ENCODE measurements around the gene BLNK. TPM values are rescaled to one million over a fixed set of nuclear protein-coding genes. Genes with fewer than 3 reads are reported as not detected.
"Not testable (repeated sequence)": the region's sequence is repeated elsewhere in the genome, so short reads cannot be mapped to it uniquely, and the experiment has no call there.

The BLNK gene
- total RNA-seq = 1.6 TPM

DNA sequence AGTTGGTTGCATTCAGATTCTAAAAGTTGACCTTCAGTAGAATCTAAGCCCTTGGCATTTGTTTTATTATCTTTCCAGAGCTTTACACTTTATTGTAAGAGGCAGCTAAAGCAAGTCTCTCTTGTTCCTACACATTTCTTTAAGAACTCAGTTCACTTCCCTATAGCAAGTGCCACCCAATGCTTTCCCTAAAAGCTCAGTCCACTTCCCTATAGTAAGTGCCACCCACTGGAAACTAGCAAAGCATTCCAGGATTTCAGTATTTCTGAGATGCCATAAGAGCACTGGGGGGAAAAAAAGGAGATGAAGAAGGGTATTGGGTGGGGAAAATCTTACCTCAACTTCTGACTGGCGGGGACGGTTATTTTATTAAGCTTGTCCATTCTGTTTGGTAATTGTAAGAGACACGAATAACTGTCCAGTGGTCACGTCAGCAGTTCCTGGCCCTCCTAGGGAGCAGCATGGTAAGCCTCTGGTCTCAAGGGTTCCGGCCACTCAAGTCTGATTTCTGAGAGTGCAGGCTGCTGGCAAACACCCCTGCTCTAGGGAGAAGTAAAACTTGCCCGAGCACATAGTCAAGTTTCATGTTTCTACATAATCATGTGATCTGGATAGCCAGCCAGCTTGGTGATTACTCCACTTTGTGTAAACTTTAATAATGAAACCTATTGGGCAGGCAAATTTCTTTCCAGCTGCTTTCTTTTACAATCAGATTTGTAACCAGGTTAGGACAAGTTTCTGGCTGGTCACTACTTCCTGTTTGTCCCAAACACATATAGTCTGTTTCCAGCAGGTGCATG is at the start of gene BLNK:
Gene BLNK (minus strand): TSS at position 554 of the 800 bp plus-strand sequence. CDS start 171 bp downstream, at position 383.
- H3K27me3 ChIP-seq (ENCODE audit: control insufficient read depth in 3 of 3, insufficient read depth in 3 of 3, low read length in 3 of 3) = no peaks in the 10 kb centered on the region
- H3K9me3 ChIP-seq (ENCODE audit: control insufficient read depth in 3 of 3, low read length in 3 of 3) = no peaks in the 10 kb centered on the region
- peaks cover 4 to 21% (median 7%) of the 10 kb centered on the region in 3 donors for H3K4me1 ChIP-seq (ENCODE audit: control insufficient read depth in 3 of 3, insufficient read depth in 3 of 3, low read length in 3 of 3)
- H3K27ac ChIP-seq (ENCODE audit: low read depth, low read length) = peak within 1 kb of the TSS; percentile 65
- peak within 1 kb of the TSS; percentile 16 to 45 (median 31) for H3K4me3 ChIP-seq (ENCODE audit: low read length in 3 of 3)
- no peaks in the 10 kb centered on the region for H3K36me3 ChIP-seq (ENCODE audit: control insufficient read depth in 3 of 3, insufficient read depth in 3 of 3, low read length in 3 of 3)
- peak within 1 kb of the TSS in 2 of 3 donors; percentile 10 to 63 for H3K9ac ChIP-seq (ENCODE audit: low read depth in 1 of 3, low read length in 3 of 3)

- Histone ChIP-seq H3K27me3 (ENCODE audit: control insufficient read depth in 3 of 3, insufficient read depth in 3 of 3, low read length in 3 of 3) (peaks cover 0 to 7% (median 0%) of the 10 kb centered on the region in 3 donors), H3K27ac (ENCODE audit: low read depth, low read length) (no peak overlapping the region), H3K9me3 (ENCODE audit: control insufficient read depth in 3 of 3, low read length in 3 of 3) (no peaks in the 10 kb centered on the region)
Observed at GRCh38 chr10:96319754-96320474, 48.5 kb upstream of the BLNK start.

GRCh38 chr10:96317067-96317833 is 45.9 kb upstream of the BLNK start:
- Histone ChIP-seq H3K4me3 (ENCODE audit: low read length in 3 of 3) (no peak overlapping the region), H3K9me3 (ENCODE audit: control insufficient read depth in 3 of 3, low read length in 3 of 3) (no peaks in the 10 kb centered on the region), H3K9ac (ENCODE audit: low read depth in 1 of 3, low read length in 3 of 3) (no peak overlapping the region), H3K27ac (ENCODE audit: low read depth, low read length) (no peak overlapping the region), H3K36me3 (ENCODE audit: control insufficient read depth in 3 of 3, insufficient read depth in 3 of 3, low read length in 3 of 3) (no peaks in the 10 kb centered on the region), H3K4me1 (ENCODE audit: control insufficient read depth in 3 of 3, insufficient read depth in 3 of 3, low read length in 3 of 3) (no peaks in the 10 kb centered on the region), H3K27me3 (ENCODE audit: control insufficient read depth in 3 of 3, insufficient read depth in 3 of 3, low read length in 3 of 3) (peaks cover 0 to 6% (median 0%) of the 10 kb centered on the region in 3 donors)

More at GRCh38 chr10:96319754-96320474, 48.5 kb upstream of the BLNK start:
- H3K4me3 ChIP-seq (ENCODE audit: low read length in 3 of 3) = no peak overlapping the region
- H3K4me1 ChIP-seq (ENCODE audit: control insufficient read depth in 3 of 3, insufficient read depth in 3 of 3, low read length in 3 of 3) = no peaks in the 10 kb centered on the region
- no peaks in the 10 kb centered on the region for H3K36me3 ChIP-seq (ENCODE audit: control insufficient read depth in 3 of 3, insufficient read depth in 3 of 3, low read length in 3 of 3)
- H3K9ac ChIP-seq (ENCODE audit: low read depth in 1 of 3, low read length in 3 of 3) = no peak overlapping the region

- Histone ChIP-seq H3K9me3 (ENCODE audit: control insufficient read depth in 3 of 3, low read length in 3 of 3) (no peaks in the 10 kb centered on the region), H3K27me3 (ENCODE audit: control insufficient read depth in 3 of 3, insufficient read depth in 3 of 3, low read length in 3 of 3) (peaks cover 0 to 2% (median 0%) of the 10 kb centered on the region in 3 donors), H3K27ac (ENCODE audit: low read depth, low read length) (no peak overlapping the region), H3K4me3 (ENCODE audit: low read length in 3 of 3) (no peak overlapping the region), H3K4me1 (ENCODE audit: control insufficient read depth in 3 of 3, insufficient read depth in 3 of 3, low read length in 3 of 3) (no peaks in the 10 kb centered on the region), H3K9ac (ENCODE audit: low read depth in 1 of 3, low read length in 3 of 3) (no peak overlapping the region), H3K36me3 (ENCODE audit: control insufficient read depth in 3 of 3, insufficient read depth in 3 of 3, low read length in 3 of 3) (no peaks in the 10 kb centered on the region)
Observed at GRCh38 chr10:96313344-96313743, 42.0 kb upstream of the BLNK start.

DNA sequence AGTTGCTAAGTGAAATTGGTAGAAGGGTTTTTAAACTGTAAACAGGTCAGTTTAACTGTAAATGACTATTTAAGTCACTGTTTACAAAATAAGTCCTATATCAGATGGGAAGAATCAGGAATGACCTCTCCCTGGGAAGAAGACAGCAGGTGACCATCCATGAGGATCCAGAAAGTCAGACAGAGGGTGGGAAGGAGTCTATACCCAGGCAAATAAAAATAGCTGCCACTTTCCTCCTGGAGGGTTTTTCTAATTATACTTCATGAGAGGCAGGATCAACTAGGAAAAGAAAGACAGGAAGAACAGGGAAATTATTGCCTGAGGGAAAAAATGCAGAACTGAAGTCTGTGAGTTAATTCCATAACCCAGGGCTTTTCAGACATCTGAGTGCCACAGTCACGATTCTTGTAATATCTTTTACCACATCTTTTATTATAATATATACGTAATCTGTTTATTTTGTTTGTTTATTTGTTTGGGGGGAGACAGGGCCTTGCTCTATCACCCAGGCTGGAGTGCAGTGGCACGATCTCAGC is 39.9 kb upstream of the BLNK start:
- Histone ChIP-seq H3K4me1 (ENCODE audit: control insufficient read depth in 3 of 3, insufficient read depth in 3 of 3, low read length in 3 of 3) (peaks cover 0 to 3% (median 0%) of the 10 kb centered on the region in 3 donors), H3K4me3 (ENCODE audit: low read length in 3 of 3) (no peak overlapping the region), H3K27me3 (ENCODE audit: control insufficient read depth in 3 of 3, insufficient read depth in 3 of 3, low read length in 3 of 3) (peaks cover 0 to 2% (median 0%) of the 10 kb centered on the region in 3 donors), H3K9ac (ENCODE audit: low read depth in 1 of 3, low read length in 3 of 3) (no peak overlapping the region), H3K27ac (ENCODE audit: low read depth, low read length) (no peak overlapping the region), H3K36me3 (ENCODE audit: control insufficient read depth in 3 of 3, insufficient read depth in 3 of 3, low read length in 3 of 3) (no peaks in the 10 kb centered on the region), H3K9me3 (ENCODE audit: control insufficient read depth in 3 of 3, low read length in 3 of 3) (no peaks in the 10 kb centered on the region)

- peaks cover 0 to 2% (median 0%) of the 10 kb centered on the region in 3 donors for H3K27me3 ChIP-seq (ENCODE audit: control insufficient read depth in 3 of 3, insufficient read depth in 3 of 3, low read length in 3 of 3)
- H3K9ac ChIP-seq (ENCODE audit: low read depth in 1 of 3, low read length in 3 of 3) = no peak overlapping the region
- H3K36me3 ChIP-seq (ENCODE audit: control insufficient read depth in 3 of 3, insufficient read depth in 3 of 3, low read length in 3 of 3) = no peaks in the 10 kb centered on the region
- H3K27ac ChIP-seq (ENCODE audit: low read depth, low read length) = no peak overlapping the region
- no peaks in the 10 kb centered on the region for H3K9me3 ChIP-seq (ENCODE audit: control insufficient read depth in 3 of 3, low read length in 3 of 3)
- no peak overlapping the region for H3K4me3 ChIP-seq (ENCODE audit: low read length in 3 of 3)
- peaks cover 0 to 3% (median 0%) of the 10 kb centered on the region in 3 donors for H3K4me1 ChIP-seq (ENCODE audit: control insufficient read depth in 3 of 3, insufficient read depth in 3 of 3, low read length in 3 of 3)
Observed at GRCh38 chr10:96310321-96310669, 38.9 kb upstream of the BLNK start.

DNA sequence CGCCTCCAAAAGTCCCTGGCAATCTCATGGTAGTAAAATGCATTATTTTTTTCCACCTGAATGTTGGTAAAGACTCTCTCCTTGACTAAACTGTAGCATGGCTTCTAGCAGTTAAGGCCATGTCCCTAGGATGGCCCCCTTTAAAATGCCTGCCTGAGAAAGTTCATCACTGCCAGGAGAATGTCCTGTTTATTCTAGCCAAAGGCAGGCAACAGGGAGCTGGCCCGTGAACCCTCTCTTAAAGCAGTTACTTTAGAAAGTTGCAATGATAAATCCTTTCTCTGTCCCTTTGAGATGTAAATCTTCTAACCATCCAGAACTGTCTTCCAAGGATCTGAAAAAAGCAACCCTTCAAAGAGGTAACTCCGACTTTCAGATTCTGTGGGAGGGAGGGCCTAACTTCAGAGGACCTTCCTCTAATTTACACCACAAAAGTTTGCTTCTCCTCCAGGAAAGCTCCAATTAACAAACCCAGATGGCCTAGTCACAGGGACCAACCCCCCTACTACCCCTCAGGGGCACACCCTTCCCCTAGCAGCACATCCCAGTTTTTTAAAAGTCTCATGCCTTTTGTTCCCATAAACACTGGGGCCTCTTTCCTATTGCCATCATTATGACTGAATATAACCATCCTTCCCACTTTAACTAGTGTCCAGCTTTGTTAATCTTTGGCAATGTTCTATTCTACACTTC is 38.4 kb upstream of the BLNK start:
- Histone ChIP-seq H3K27ac (ENCODE audit: low read depth, low read length) (no peak overlapping the region), H3K4me3 (ENCODE audit: low read length in 3 of 3) (no peak overlapping the region), H3K27me3 (ENCODE audit: control insufficient read depth in 3 of 3, insufficient read depth in 3 of 3, low read length in 3 of 3) (peaks cover 0 to 2% (median 1%) of the 10 kb centered on the region in 3 donors), H3K9ac (ENCODE audit: low read depth in 1 of 3, low read length in 3 of 3) (no peak overlapping the region), H3K36me3 (ENCODE audit: control insufficient read depth in 3 of 3, insufficient read depth in 3 of 3, low read length in 3 of 3) (no peaks in the 10 kb centered on the region), H3K4me1 (ENCODE audit: control insufficient read depth in 3 of 3, insufficient read depth in 3 of 3, low read length in 3 of 3) (peaks cover 0 to 3% (median 0%) of the 10 kb centered on the region in 3 donors), H3K9me3 (ENCODE audit: control insufficient read depth in 3 of 3, low read length in 3 of 3) (no peaks in the 10 kb centered on the region)

DNA sequence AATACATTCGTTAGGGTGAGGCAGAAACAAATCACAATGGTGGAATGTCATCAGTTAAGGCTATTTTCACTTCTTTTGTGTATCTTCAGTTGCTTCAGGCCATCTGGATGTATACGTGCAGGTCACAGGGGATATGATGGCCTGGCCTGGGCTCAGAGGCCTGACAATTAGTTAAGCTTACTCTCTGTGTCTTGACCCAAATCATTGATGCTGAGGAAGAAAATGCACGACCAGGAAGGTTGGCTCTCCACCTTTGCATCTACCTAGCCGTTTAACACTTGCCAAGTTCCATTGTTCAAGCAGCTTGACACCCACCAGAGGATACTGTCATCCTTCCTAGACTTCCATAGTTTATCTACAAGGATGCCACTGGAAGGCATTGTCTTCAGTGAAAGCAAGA is 37.5 kb upstream of the BLNK start:
- not testable (repeated sequence) for H3K27ac ChIP-seq (ENCODE audit: low read depth, low read length); H3K4me1 ChIP-seq (ENCODE audit: control insufficient read depth in 3 of 3, insufficient read depth in 3 of 3, low read length in 3 of 3); H3K9ac ChIP-seq (ENCODE audit: low read depth in 1 of 3, low read length in 3 of 3); H3K27me3 ChIP-seq (ENCODE audit: control insufficient read depth in 3 of 3, insufficient read depth in 3 of 3, low read length in 3 of 3); H3K9me3 ChIP-seq (ENCODE audit: control insufficient read depth in 3 of 3, low read length in 3 of 3); H3K36me3 ChIP-seq (ENCODE audit: control insufficient read depth in 3 of 3, insufficient read depth in 3 of 3, low read length in 3 of 3); H3K4me3 ChIP-seq (ENCODE audit: low read length in 3 of 3)

- Histone ChIP-seq H3K36me3 (ENCODE audit: control insufficient read depth in 3 of 3, insufficient read depth in 3 of 3, low read length in 3 of 3) (no peaks in the 10 kb centered on the region), H3K4me1 (ENCODE audit: control insufficient read depth in 3 of 3, insufficient read depth in 3 of 3, low read length in 3 of 3) (peaks cover 0 to 3% (median 0%) of the 10 kb centered on the region in 3 donors), H3K4me3 (ENCODE audit: low read length in 3 of 3) (no peak overlapping the region), H3K27ac (ENCODE audit: low read depth, low read length) (no peak overlapping the region), H3K9me3 (ENCODE audit: control insufficient read depth in 3 of 3, low read length in 3 of 3) (no peaks in the 10 kb centered on the region), H3K9ac (ENCODE audit: low read depth in 1 of 3, low read length in 3 of 3) (no peak overlapping the region), H3K27me3 (ENCODE audit: control insufficient read depth in 3 of 3, insufficient read depth in 3 of 3, low read length in 3 of 3) (peaks cover 4 to 5% (median 4%) of the 10 kb centered on the region in 3 donors)
Observed at GRCh38 chr10:96306516-96306915, 35.1 kb upstream of the BLNK start.

All from skeletal muscle tissue (tissue), 4 donors.